HL-60 (cell line): ENCODE data around the gene NMRAL1.

Experiments used
- GABPA ChIP-seq: IDR thresholded peaks from 2 replicates; pipeline ENCODE4 v1.6.1; 2012; ENCODE audit warnings: low read depth
- SPI1 ChIP-seq: IDR thresholded peaks from 2 replicates; pipeline ENCODE4 v1.6.1; 2012; ENCODE audit warnings: low read depth, mild to moderate bottlenecking, borderline replicate concordance
- TF ChIP-seq, protein P1 (sequence below): IDR thresholded peaks from one replicate; pipeline ENCODE4 v1.5.1; 2011; ENCODE audit warnings: low read length, control low read depth, inconsistent platforms; ENCODE audit not compliant: insufficient read depth
- TF ChIP-seq, protein P2 (sequence below): IDR thresholded peaks from 2 replicates; pipeline ENCODE4 v1.6.1; 2012; ENCODE audit warnings: low read depth; ENCODE audit not compliant: insufficient replicate concordance

DNA sequence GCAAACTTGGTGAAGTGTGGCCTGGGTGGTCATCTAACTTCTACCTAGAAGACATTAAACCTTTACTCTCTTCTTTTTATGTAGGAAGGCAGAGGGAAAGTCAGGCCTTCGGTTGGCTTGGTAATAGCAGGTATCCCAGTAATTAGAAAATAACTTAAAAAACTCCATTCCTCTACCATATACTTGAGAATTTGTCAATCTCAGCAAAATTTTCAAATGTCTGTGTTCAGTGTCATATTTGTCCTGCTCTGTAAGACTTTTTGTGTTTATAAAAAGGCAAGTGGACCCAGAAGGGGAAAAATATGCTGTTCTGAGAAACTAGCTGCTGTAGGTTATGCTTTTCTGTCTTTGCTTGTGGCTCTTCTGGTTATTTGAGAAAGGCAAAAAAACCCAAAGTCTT is 7.5 kb upstream of the NMRAL1 start:
- no peak for TF ChIP-seq GABPA
- TF ChIP-seq, protein P1, sequence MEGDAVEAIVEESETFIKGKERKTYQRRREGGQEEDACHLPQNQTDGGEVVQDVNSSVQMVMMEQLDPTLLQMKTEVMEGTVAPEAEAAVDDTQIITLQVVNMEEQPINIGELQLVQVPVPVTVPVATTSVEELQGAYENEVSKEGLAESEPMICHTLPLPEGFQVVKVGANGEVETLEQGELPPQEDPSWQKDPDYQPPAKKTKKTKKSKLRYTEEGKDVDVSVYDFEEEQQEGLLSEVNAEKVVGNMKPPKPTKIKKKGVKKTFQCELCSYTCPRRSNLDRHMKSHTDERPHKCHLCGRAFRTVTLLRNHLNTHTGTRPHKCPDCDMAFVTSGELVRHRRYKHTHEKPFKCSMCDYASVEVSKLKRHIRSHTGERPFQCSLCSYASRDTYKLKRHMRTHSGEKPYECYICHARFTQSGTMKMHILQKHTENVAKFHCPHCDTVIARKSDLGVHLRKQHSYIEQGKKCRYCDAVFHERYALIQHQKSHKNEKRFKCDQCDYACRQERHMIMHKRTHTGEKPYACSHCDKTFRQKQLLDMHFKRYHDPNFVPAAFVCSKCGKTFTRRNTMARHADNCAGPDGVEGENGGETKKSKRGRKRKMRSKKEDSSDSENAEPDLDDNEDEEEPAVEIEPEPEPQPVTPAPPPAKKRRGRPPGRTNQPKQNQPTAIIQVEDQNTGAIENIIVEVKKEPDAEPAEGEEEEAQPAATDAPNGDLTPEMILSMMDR: no peak
- TF ChIP-seq, protein P2, sequence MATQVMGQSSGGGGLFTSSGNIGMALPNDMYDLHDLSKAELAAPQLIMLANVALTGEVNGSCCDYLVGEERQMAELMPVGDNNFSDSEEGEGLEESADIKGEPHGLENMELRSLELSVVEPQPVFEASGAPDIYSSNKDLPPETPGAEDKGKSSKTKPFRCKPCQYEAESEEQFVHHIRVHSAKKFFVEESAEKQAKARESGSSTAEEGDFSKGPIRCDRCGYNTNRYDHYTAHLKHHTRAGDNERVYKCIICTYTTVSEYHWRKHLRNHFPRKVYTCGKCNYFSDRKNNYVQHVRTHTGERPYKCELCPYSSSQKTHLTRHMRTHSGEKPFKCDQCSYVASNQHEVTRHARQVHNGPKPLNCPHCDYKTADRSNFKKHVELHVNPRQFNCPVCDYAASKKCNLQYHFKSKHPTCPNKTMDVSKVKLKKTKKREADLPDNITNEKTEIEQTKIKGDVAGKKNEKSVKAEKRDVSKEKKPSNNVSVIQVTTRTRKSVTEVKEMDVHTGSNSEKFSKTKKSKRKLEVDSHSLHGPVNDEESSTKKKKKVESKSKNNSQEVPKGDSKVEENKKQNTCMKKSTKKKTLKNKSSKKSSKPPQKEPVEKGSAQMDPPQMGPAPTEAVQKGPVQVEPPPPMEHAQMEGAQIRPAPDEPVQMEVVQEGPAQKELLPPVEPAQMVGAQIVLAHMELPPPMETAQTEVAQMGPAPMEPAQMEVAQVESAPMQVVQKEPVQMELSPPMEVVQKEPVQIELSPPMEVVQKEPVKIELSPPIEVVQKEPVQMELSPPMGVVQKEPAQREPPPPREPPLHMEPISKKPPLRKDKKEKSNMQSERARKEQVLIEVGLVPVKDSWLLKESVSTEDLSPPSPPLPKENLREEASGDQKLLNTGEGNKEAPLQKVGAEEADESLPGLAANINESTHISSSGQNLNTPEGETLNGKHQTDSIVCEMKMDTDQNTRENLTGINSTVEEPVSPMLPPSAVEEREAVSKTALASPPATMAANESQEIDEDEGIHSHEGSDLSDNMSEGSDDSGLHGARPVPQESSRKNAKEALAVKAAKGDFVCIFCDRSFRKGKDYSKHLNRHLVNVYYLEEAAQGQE: no peak
- TF ChIP-seq SPI1: no peak
